Stomach smooth muscle (tissue), 2 donors: ENCODE measurements around the gene MKNK1.
"Not testable (repeated sequence)": the region's sequence is repeated elsewhere in the genome, so short reads cannot be mapped to it uniquely, and the experiment has no call there.

Experiments
- H3K27ac ChIP-seq: one replicate; pipeline ENCODE4 v1.7.0; 2013; ENCODE audit warnings: mild to moderate bottlenecking, low read length, inconsistent platforms
- H3K27me3 ChIP-seq, 2 donors: one replicate each; pipeline ENCODE4 v1.7.0; 2013; ENCODE audit warnings: low read length in 2 of 2; ENCODE audit not compliant: insufficient read depth in 2 of 2, control insufficient read depth in 1 of 2
- H3K36me3 ChIP-seq, 2 donors: one replicate each; pipeline ENCODE4 v1.7.0; 2013; ENCODE audit warnings: low read length in 2 of 2; ENCODE audit not compliant: control insufficient read depth in 2 of 2, insufficient read depth in 2 of 2
- H3K4me1 ChIP-seq: one replicate; pipeline ENCODE4 v1.7.0; 2013; ENCODE audit warnings: low read length; ENCODE audit not compliant: control insufficient read depth, insufficient read depth
- H3K4me3 ChIP-seq, 2 donors: one replicate each; pipeline ENCODE4 v1.7.0; 2013; ENCODE audit warnings: low read length in 2 of 2
- H3K9ac ChIP-seq, 2 donors: one replicate each; pipeline ENCODE4 v1.7.0; 2013; ENCODE audit warnings: low read length in 2 of 2, mild to moderate bottlenecking in 1 of 2
- H3K9me3 ChIP-seq, 2 donors: one replicate each; pipeline ENCODE4 v1.7.0; 2013; ENCODE audit warnings: low read length in 2 of 2; ENCODE audit not compliant: control insufficient read depth in 2 of 2
- donor health status: healthy.
- donor health status: Pancreatic carcinoma.

MKNK1 gene

DNA sequence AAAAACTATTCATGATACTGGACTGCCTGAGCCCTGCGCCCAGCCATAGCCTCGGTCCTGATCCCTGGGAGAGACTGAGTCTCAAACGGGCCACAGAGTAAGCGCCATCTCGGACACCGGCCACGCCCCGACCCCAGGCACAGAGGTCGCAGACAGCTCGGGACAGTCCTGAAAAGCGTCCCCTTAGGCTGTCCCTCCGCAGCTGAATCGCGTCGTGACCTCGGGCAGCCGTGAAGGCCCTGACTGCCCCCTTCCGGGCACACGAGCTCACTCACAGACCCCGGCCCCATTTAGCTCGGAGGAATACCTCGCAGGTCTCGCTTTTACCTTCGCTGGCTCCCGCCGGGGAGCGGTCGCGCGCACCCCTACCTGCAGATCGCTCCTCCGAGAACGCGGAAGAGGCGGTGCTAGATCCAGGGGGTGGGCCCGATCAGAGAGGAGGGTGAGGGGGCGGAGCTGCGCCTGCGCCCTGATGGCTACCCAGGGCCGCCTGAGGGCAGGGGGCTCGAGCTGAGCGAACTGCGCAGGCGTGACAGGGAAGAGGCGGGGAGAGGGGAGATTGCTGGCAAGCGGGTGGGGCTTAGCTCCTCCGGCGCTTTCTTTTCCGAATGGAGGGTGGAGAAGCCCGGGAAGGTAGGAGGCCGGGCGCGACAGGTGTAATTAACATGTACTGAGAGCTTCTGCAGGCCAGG lies at the start of gene MKNK1:
MKNK1 (minus strand) TSS at position 411 of the 692 bp plus-strand sequence. CDS start 20,941 bp downstream, outside the sequence.
- Histone ChIP-seq H3K27me3 (no peaks in the 10 kb centered on the region), H3K9ac (peak within 1 kb of the TSS; percentile 79 to 94), H3K9me3 (no peaks in the 10 kb centered on the region), H3K4me3 (peak within 1 kb of the TSS; percentile 79 to 95), H3K27ac (peak within 1 kb of the TSS; percentile 62), H3K4me1 (peaks cover 23% of the 10 kb centered on the region), H3K36me3 (peaks cover 9 to 16% of the 10 kb centered on the region in 2 donors)

DNA sequence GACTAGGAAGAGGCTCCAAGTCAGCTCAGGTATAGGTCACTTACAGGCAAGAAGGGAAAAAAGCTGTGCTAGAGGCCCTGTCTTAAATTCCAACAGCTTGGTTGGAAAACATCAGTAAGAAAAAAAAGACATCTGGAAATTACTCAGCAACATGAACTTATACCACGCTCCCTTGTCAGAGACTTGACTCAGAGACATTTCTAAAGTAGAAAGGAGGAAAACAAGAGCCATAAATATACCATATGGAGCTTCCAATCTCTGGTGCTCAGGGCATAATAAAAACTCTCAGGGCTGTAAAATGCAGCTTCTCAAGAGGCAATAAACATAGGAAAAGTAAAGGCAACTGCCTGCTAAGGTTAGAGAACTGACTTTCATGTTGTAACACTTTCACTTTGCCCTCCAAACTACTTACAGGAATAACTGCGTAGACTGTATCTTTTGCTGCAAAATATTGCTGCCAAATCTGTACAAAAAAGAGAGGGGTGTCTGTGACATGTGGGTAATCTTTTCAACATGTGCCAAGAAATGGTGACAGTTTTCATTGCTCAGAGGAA lies 49.4 kb upstream of the MKNK1 start:
- Histone ChIP-seq H3K9me3 (peaks cover 0 to 6% of the 10 kb centered on the region in 2 donors), H3K4me1 (peaks cover 2% of the 10 kb centered on the region), H3K27ac (peak overlapping the region; percentile 37), H3K36me3 (peaks cover 31 to 37% of the 10 kb centered on the region in 2 donors), H3K4me3 (peak overlapping the region in 1 of 2 donors; percentile 41), H3K9ac (peak overlapping the region; percentile 22 to 52), H3K27me3 (no peaks in the 10 kb centered on the region)

DNA sequence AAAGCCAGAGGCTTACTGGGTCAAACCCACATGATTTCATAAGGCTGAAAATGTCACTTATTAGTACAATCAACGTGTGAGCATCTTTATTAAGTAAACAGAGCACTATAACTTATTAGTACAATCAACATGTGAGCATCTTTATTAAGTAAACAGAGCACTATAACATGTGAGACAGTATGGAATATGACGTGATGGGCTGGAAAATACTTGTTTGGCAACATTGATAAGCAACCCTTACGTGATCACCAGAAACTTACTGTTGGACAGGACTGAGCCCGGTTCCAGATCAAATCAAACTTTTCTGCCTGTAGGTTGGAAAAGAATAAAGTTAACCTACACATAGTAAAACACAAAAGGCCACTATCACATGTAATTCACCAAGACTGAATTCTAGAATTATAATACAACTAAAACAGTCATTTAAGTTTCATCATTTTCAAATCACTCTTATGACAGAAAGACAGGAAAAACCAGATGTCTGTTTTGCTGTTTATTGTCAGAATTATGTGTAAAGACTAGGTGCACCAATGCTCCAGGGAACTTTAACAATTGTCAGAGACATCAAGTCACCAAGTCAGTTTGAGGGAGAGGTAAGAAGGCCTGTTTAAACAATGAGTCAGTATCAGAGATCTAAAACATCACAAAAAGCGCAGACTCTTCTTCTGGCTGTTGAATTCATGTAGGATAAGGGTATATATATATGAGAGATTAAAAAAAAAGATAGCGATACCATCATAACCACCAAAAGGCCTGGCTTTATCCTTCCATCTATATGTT lies 48.4 kb upstream of the MKNK1 start:
- H3K27ac ChIP-seq: peak overlapping the region; percentile 37

DNA sequence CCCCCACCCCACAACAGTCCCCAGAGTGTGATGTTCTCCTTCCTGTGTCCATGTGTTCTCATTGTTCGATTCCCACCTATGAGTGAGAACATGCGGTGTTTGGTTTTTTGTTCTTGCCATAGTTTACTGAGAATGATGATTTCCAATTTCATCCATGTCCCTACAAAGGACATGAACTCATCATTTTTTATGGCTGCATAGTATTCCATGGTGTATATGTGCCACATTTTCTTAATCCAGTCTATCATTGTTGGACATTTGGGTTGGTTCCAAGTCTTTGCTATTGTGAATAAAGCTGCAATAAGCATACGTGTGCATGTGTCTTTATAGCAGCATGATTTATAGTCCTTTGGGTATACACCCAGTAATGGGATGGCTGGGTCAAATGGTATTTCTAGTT lies 47.1 kb upstream of the MKNK1 start:
- not testable (repeated sequence) for H3K4me3 ChIP-seq, H3K27ac ChIP-seq, H3K9me3 ChIP-seq, H3K4me1 ChIP-seq, H3K9ac ChIP-seq, H3K27me3 ChIP-seq
- peaks cover 31% of the 10 kb centered on the region in 2 donors for H3K36me3 ChIP-seq

More for the DNA sequence above, 48.4 kb upstream of the MKNK1 start:
- H3K27me3 ChIP-seq: no peaks in the 10 kb centered on the region
- no peak overlapping the region for H3K4me3 ChIP-seq
- peaks cover 0 to 6% of the 10 kb centered on the region in 2 donors for H3K9me3 ChIP-seq
- no peak overlapping the region for H3K9ac ChIP-seq
- peaks cover 24 to 28% of the 10 kb centered on the region in 2 donors for H3K36me3 ChIP-seq
- H3K4me1 ChIP-seq: peaks cover 2% of the 10 kb centered on the region

DNA sequence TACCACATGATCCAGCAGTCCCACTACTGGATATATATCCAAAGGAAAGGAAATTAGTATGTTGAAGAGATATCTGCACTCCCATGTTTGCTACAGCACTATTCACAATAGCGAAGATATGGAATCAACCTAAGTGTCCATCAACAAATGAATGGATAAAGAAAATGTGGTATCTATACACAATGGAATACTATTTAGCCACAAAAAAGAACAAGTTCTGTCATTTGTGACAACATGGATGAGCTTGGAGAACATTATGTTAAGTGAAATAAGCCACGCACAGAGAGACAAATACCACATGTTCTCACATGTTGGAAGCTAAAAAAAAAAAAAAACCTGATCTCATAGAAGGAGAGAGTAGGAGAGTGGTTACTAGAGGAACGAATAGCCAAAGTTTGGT lies 46.4 kb upstream of the MKNK1 start:
- Histone ChIP-seq H3K9me3 (peaks cover 0 to 6% of the 10 kb centered on the region in 2 donors), H3K4me1 (no peaks in the 10 kb centered on the region), H3K4me3 (no peak overlapping the region), H3K9ac (no peak overlapping the region), H3K27ac (no peak overlapping the region), H3K36me3 (peaks cover 26 to 31% of the 10 kb centered on the region in 2 donors), H3K27me3 (no peaks in the 10 kb centered on the region)

DNA sequence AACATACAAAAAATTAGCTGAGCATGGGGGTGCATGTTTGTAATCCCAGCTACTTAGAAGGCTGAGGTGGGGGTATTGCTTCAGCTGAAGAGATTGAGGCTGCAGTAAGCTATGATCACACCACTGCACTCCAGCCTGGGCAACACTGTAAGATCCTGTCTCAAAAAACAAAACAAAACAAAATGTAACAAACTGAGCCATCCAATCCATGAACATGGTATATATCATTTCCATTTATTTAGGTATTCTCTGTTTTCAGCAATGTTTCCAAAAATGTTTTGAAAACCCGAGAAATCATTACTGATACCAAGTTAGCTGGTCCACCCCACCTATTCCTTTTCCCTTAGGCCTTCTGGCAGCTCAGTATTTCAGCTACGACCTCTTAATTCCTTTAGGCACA lies 45.7 kb upstream of the MKNK1 start:
- H3K9me3 ChIP-seq: peaks cover 0 to 6% of the 10 kb centered on the region in 2 donors
- peaks cover 7% of the 10 kb centered on the region for H3K4me1 ChIP-seq
- no peak overlapping the region for H3K4me3 ChIP-seq
- H3K36me3 ChIP-seq: peaks cover 25 to 28% of the 10 kb centered on the region in 2 donors
- no peak overlapping the region for H3K27ac ChIP-seq
- no peak overlapping the region for H3K9ac ChIP-seq
- H3K27me3 ChIP-seq: no peaks in the 10 kb centered on the region

DNA sequence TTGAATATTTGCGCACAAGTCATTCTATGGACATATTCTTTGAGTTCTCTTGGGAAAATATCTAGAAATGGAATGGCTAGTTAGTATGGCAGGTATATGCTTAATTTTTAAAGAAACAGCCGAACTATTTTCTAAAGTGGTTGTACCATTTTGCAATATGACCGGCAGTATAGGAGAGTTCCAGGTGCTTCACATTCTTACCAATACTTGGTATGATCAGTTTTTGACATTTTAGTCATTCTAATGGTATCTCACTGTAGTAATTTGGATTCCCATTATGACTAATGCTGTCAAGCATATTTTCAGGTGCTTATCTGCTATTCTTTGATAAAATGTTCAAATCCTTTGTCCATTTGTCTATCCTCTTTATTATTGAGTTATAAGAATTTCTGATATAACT lies 43.5 kb upstream of the MKNK1 start:
- Histone ChIP-seq H3K9me3 (peaks cover 0 to 6% of the 10 kb centered on the region in 2 donors), H3K27ac (no peak overlapping the region), H3K4me1 (peaks cover 13% of the 10 kb centered on the region), H3K4me3 (no peak overlapping the region), H3K36me3 (peaks cover 25 to 27% of the 10 kb centered on the region in 2 donors), H3K9ac (no peak overlapping the region), H3K27me3 (no peaks in the 10 kb centered on the region)

DNA sequence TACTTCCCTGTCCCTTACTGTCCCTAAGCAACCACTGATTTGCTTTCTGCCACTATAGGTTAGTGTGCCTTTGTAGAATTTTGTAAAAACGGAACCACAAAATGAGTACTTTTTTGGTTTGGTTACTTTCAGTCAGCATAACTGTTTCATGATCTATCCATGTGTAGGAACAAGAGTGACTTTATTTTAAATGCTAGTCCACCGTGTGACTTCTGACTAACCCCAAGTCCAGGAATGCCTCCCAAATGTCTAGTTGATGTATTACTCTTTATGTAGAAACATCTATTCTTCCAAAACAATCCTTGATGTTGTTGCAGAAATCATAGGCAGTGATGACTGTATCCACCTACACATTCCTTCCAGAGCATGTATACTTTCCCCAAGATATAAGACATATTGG lies 42.8 kb upstream of the MKNK1 start:
- H3K9ac ChIP-seq: no peak overlapping the region
- H3K4me1 ChIP-seq: peaks cover 16% of the 10 kb centered on the region
- no peaks in the 10 kb centered on the region for H3K27me3 ChIP-seq
- peaks cover 0 to 6% of the 10 kb centered on the region in 2 donors for H3K9me3 ChIP-seq
- H3K36me3 ChIP-seq: peaks cover 21% of the 10 kb centered on the region in 2 donors
- no peak overlapping the region for H3K27ac ChIP-seq
- H3K4me3 ChIP-seq: peak overlapping the region in 1 of 2 donors; percentile 28

DNA sequence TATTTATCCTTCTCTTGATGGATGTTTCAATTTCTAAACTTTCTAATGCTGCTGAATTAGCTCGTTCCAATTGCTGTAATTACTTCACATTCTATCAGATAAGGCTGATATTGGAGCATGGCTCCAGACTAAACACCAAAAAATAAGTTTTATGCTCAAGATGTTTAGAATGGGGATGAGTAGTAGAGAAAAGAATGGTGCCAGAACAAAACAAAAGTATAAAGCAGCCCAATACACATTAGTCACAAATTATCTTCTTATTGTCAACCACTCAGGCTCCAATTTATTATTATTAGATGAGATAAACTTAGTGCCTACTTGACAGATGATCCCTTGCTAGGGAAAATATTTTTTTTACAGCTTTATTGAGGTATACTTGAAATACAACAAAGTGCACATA lies 42.3 kb upstream of the MKNK1 start:
- Histone ChIP-seq H3K27me3 (no peaks in the 10 kb centered on the region), H3K36me3 (peaks cover 21% of the 10 kb centered on the region in 2 donors), H3K9ac (no peak overlapping the region), H3K27ac (no peak overlapping the region), H3K4me1 (peaks cover 16% of the 10 kb centered on the region), H3K9me3 (peaks cover 0 to 6% of the 10 kb centered on the region in 2 donors), H3K4me3 (no peak overlapping the region)

DNA sequence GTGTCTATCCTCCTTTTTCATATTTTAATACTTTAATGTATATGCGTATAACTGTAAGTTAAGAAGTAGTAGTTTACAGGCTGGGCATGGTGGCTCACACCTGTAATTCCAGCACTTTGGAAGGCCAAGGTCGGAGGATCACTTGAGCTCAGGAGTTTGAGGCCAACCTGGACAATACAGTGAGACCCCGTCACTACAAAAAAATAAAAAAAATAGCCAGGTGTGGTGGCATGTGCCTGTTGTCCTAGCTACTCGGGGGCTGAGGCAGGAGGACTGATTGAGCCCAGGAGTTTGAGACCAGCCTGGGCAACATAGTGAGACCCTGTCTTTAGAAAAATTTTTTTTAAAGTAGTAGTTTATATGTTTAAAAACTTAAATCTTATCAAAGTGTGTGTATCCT lies 41.7 kb upstream of the MKNK1 start:
- Histone ChIP-seq H3K4me1 (peaks cover 16% of the 10 kb centered on the region), H3K36me3 (peaks cover 21% of the 10 kb centered on the region in 2 donors), H3K27ac (no peak overlapping the region), H3K9ac (no peak overlapping the region), H3K4me3 (no peak overlapping the region), H3K9me3 (peaks cover 0 to 6% of the 10 kb centered on the region in 2 donors), H3K27me3 (no peaks in the 10 kb centered on the region)
